Measurements from ENCODE around the gene KLLN.

DNA sequence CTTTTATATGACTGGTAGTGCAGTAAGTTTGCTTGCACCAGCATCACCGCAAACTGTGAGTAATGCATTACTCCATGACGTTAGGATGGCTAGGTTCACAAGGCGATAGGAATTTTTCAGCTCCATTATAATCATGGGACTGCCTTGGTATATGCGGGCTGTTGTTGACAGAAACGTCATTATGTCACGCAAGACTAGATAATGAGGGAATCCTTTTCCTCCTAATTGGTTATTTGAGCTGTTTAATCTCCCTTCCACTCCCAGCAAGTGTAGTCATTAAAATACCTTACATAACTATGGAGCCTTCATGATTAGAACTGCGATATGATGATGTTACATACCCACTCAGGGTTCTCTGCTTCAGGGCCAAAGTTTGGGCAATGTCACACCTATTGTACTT lies 17.3 kb downstream of the KLLN start:
- no peak for TF ChIP-seq EZH2phosphoT487 (IDR thresholded peaks at IDR 0.05; ENCODE audit: insufficient read depth, low read depth)
- TF ChIP-seq EZH2 (IDR thresholded peaks at IDR 0.05; ENCODE audit: insufficient read depth, poor library complexity, severe bottlenecking), result no peak

All from GM23248 (cell line).